ENCODE results near the gene MAD2L1BP.

GRCh38 chr6:43682724-43683429 lies 47.2 kb downstream of the MAD2L1BP start:
- TF ChIP-seq, protein P1, sequence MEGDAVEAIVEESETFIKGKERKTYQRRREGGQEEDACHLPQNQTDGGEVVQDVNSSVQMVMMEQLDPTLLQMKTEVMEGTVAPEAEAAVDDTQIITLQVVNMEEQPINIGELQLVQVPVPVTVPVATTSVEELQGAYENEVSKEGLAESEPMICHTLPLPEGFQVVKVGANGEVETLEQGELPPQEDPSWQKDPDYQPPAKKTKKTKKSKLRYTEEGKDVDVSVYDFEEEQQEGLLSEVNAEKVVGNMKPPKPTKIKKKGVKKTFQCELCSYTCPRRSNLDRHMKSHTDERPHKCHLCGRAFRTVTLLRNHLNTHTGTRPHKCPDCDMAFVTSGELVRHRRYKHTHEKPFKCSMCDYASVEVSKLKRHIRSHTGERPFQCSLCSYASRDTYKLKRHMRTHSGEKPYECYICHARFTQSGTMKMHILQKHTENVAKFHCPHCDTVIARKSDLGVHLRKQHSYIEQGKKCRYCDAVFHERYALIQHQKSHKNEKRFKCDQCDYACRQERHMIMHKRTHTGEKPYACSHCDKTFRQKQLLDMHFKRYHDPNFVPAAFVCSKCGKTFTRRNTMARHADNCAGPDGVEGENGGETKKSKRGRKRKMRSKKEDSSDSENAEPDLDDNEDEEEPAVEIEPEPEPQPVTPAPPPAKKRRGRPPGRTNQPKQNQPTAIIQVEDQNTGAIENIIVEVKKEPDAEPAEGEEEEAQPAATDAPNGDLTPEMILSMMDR (conservative IDR thresholded peaks at IDR 0.05; ENCODE audit: low read depth, low read length): no peak
- no peak for TF ChIP-seq EZH2 (IDR thresholded peaks at IDR 0.05; ENCODE audit: borderline replicate concordance, low read depth, low read length, poor library complexity, severe bottlenecking)
